Uterus (tissue), 4 donors: ENCODE data around the gene ACE. TPM values are rescaled to one million over a fixed set of nuclear protein-coding genes. Genes with fewer than 3 reads are reported as not detected.
A peak's percentile ranks its signal among the peaks of the same experiment; 100 is the strongest.

Source experiments
- DNase-seq, 2 donors: peaks; one replicate each; pipeline ENCODE4 v3.0.0-alpha.2; 2019 to 2020
- H3K27ac ChIP-seq, 2 donors: fragments of 200-600 bp; sonication (generic); 1 replicate in 1 of 2; 2 replicates in 1 of 2; pipeline ENCODE4 v1.5.1; 2016 to 2018
- H3K27me3 ChIP-seq, 2 donors: fragments of 200-600 bp; sonication (generic); one replicate each; pipeline ENCODE4 v1.5.1; 2018 to 2019; ENCODE audit warnings: control low read depth in 1 of 2
- H3K36me3 ChIP-seq, 2 donors: fragments of 200-600 bp; sonication (generic); one replicate each; pipeline ENCODE4 v1.5.1; 2019; ENCODE audit warnings: control low read depth in 1 of 2
- H3K4me1 ChIP-seq, 2 donors: fragments of 200-600 bp; sonication (generic); one replicate each; pipeline ENCODE4 v1.5.1; 2018 to 2019; ENCODE audit warnings: control low read depth in 1 of 2
- H3K4me3 ChIP-seq, 2 donors: fragments of 200-600 bp; sonication (generic); 1 replicate in 1 of 2; 2 replicates in 1 of 2; pipeline ENCODE4 v1.5.1; 2018 to 2019; ENCODE audit warnings: mild to moderate bottlenecking in 1 of 2
- H3K9me3 ChIP-seq, 2 donors: fragments of 200-600 bp; sonication (generic); one replicate each; pipeline ENCODE4 v1.5.1; 2019; ENCODE audit warnings: control low read depth in 1 of 2
- CTCF ChIP-seq, 4 experiments: fragments of 200-600 bp in 2 of 4; fragments of 450-650 bp in 2 of 4; sonication (generic) in 2 of 4; IDR thresholded peaks; one replicate each; pipeline ENCODE4 v1.5.1; 2016 to 2019; ENCODE audit warnings: antibody characterized with exemption in 4 of 4, mild to moderate bottlenecking in 2 of 4, moderate library complexity in 1 of 4
- POLR2A ChIP-seq, 2 donors: fragments of 450-650 bp; IDR thresholded peaks; one replicate each; pipeline ENCODE4 v1.6.1; 2016; ENCODE audit warnings: antibody characterized with exemption in 2 of 2, mild to moderate bottlenecking in 1 of 2, moderate library complexity in 1 of 2
- intact Hi-C: fragments of 100-400 bp; cut with DNase I; formaldehyde crosslinking; loops from one replicate; pipeline ENCODE4 v1.15.1; 2023; ENCODE audit warnings: low total_unique reads
- total RNA-seq, 4 donors: library from RNA; depleted of rRNA in 3 of 4; stranded (reverse); fragments of >200 nt in 3 of 4; gene quantifications; one replicate each; pipeline versions ENCODE4 v1.1.0 to v1.2.4, GENCODE V29; 2014 to 2023
- donor health status: DM: yes; HTN: yes; CAD: no.

ACE gene
- total RNA-seq, 4 donors from 2014 or later: 0.77 to 27.4 (median 7.9) TPM; not detected in 1

GRCh38 chr17:63433746-63434591, 42.9 kb upstream of the ACE start:
- H3K36me3 ChIP-seq: no peaks in the 10 kb centered on the region
- TF ChIP-seq POLR2A (IDR thresholded peaks at IDR 0.05): no peak
- no peak for TF ChIP-seq CTCF (IDR thresholded peaks at IDR 0.05)
- no peaks in the 10 kb centered on the region for H3K9me3 ChIP-seq
- H3K4me1 ChIP-seq: peaks cover 0 to 4% of the 10 kb centered on the region in 2 donors
- intact Hi-C loops: no loop called here
- DNase-seq: peak; percentile 85 to 88
- no peak overlapping the region for H3K4me3 ChIP-seq
- H3K27ac ChIP-seq: peak overlapping the region; percentile 56 to 81
- no peaks in the 10 kb centered on the region for H3K27me3 ChIP-seq

- peak overlapping the region in 1 of 2 donors; percentile 8 for H3K27ac ChIP-seq
- no peak for TF ChIP-seq CTCF (IDR thresholded peaks at IDR 0.05)
- no peak for TF ChIP-seq POLR2A (IDR thresholded peaks at IDR 0.05)
- no peaks in the 10 kb centered on the region for H3K36me3 ChIP-seq
- H3K9me3 ChIP-seq: no peaks in the 10 kb centered on the region
- H3K4me1 ChIP-seq: peaks cover 0 to 4% of the 10 kb centered on the region in 2 donors
- H3K4me3 ChIP-seq: no peak overlapping the region
- intact Hi-C loops: no loop called here
- no peaks in the 10 kb centered on the region for H3K27me3 ChIP-seq
- peak; percentile 50 to 54 for DNase-seq
These were observed 41.8 kb upstream of the ACE start for GRCh38 chr17:63434951-63435571.

GRCh38 chr17:63435681-63436522, 41.0 kb upstream of the ACE start:
- Histone ChIP-seq H3K4me1 (peaks cover 0 to 4% of the 10 kb centered on the region in 2 donors), H3K27ac (no peak overlapping the region), H3K4me3 (no peak overlapping the region), H3K36me3 (no peaks in the 10 kb centered on the region), H3K27me3 (no peaks in the 10 kb centered on the region), H3K9me3 (no peaks in the 10 kb centered on the region)
- peak in 1 of 4 experiments; percentile 5 for TF ChIP-seq CTCF (IDR thresholded peaks at IDR 0.05)
- TF ChIP-seq POLR2A (IDR thresholded peaks at IDR 0.05): no peak
- intact Hi-C loops: no loop called here
- peak in 1 of 2 donors; percentile 24 for DNase-seq

- no peaks in the 10 kb centered on the region for H3K9me3 ChIP-seq
- intact Hi-C loops: no loop called here
- TF ChIP-seq POLR2A (IDR thresholded peaks at IDR 0.05) (no peak), CTCF (IDR thresholded peaks at IDR 0.05) (no peak)
- no peak overlapping the region for H3K27ac ChIP-seq
- H3K4me1 ChIP-seq: peaks cover 0 to 4% of the 10 kb centered on the region in 2 donors
- H3K4me3 ChIP-seq: no peak overlapping the region
- H3K27me3 ChIP-seq: no peaks in the 10 kb centered on the region
- no peaks in the 10 kb centered on the region for H3K36me3 ChIP-seq
- no peak for DNase-seq
These were observed 40.2 kb upstream of the ACE start for GRCh38 chr17:63436523-63437110.
